ENCODE data around the gene DOCK3.
"Not testable (repeated sequence)": the region's sequence is repeated elsewhere in the genome, so short reads cannot be mapped to it uniquely, and the experiment has no call there.

The DOCK3 gene

GRCh38 chr3:51004235-51004634, 329.5 kb downstream of the DOCK3 start:
- no peak for DNase-seq

- no peak for DNase-seq
Measured at GRCh38 chr3:51024121-51024520, 349.4 kb downstream of the DOCK3 start.

GRCh38 chr3:51024765-51025632, 350.3 kb downstream of the DOCK3 start:
- peak; percentile 87 for DNase-seq

GRCh38 chr3:51031666-51032065, 356.9 kb downstream of the DOCK3 start:
- DNase-seq: no peak

- DNase-seq: no peak
Measured at GRCh38 chr3:51035630-51036029, 360.9 kb downstream of the DOCK3 start.

- no peak for DNase-seq
Measured at GRCh38 chr3:51044982-51045381, 370.3 kb downstream of the DOCK3 start.

GRCh38 chr3:51052562-51052961, 377.8 kb downstream of the DOCK3 start:
- DNase-seq: no peak

GRCh38 chr3:51057121-51057520, 382.4 kb downstream of the DOCK3 start:
- DNase-seq: no peak

- DNase-seq: no peak
Measured at GRCh38 chr3:51063053-51063452, 388.3 kb downstream of the DOCK3 start.

- DNase-seq: no peak
Measured at GRCh38 chr3:51075221-51075775, 400.6 kb downstream of the DOCK3 start.

- DNase-seq: no peak
Measured at GRCh38 chr3:51082363-51082762, 407.6 kb downstream of the DOCK3 start.

- no peak for DNase-seq
Measured at GRCh38 chr3:51083490-51083889, 408.8 kb downstream of the DOCK3 start.

GRCh38 chr3:51092141-51092540, 417.4 kb downstream of the DOCK3 start:
- DNase-seq: not testable (repeated sequence)

- DNase-seq: not testable (repeated sequence)
Measured at GRCh38 chr3:51094838-51095237, 420.1 kb downstream of the DOCK3 start.

- DNase-seq: peak; percentile 29
Measured at GRCh38 chr3:51099794-51100535, 425.2 kb downstream of the DOCK3 start.

GRCh38 chr3:51100536-51100851, 425.8 kb downstream of the DOCK3 start:
- DNase-seq: no peak

- DNase-seq: no peak
Measured at GRCh38 chr3:51102396-51102795, 427.7 kb downstream of the DOCK3 start.

GRCh38 chr3:51106242-51106876, 431.6 kb downstream of the DOCK3 start:
- DNase-seq: no peak

- DNase-seq: no peak
Measured at GRCh38 chr3:51110586-51110985, 435.9 kb downstream of the DOCK3 start.

- no peak for DNase-seq
Measured at GRCh38 chr3:51122944-51123343, 448.2 kb downstream of the DOCK3 start.

- DNase-seq: no peak
Measured at GRCh38 chr3:51123531-51123930, 448.8 kb downstream of the DOCK3 start.

- not testable (repeated sequence) for DNase-seq
Measured at GRCh38 chr3:51131607-51132006, 456.9 kb downstream of the DOCK3 start.

- DNase-seq: no peak
Measured at GRCh38 chr3:51137715-51138114, 463.0 kb downstream of the DOCK3 start.

All from CD4-positive, alpha-beta T cell treated with Interleukin-6 for 4 hours (primary cell).